SK-N-MC (cell line): ENCODE measurements around the gene CHN2.

Source experiments
- DNase-seq: peaks from one replicate; pipeline ENCODE4 v3.0.0-alpha.2; 2011; ENCODE audit warnings: low read depth, low spot score
- H3K27ac ChIP-seq: fragments of 200-600 bp; sonication (generic); 2 replicates; pipeline ENCODE4 v1.5.1; 2016; ENCODE audit warnings: mixed run types
- H3K36me3 ChIP-seq: fragments of 200-600 bp; sonication (generic); 2 replicates; pipeline ENCODE4 v1.6.1; 2017; ENCODE audit warnings: antibody characterized with exemption, low read length, mixed read lengths; ENCODE audit not compliant: insufficient read depth
- H3K4me3 ChIP-seq: fragments of 200-600 bp; sonication (generic); 2 replicates; pipeline ENCODE4 v1.5.1; 2016
- H3K9ac ChIP-seq: fragments of 200-600 bp; sonication (generic); 2 replicates; pipeline ENCODE4 v1.8.0; 2017; ENCODE audit warnings: mixed run types, mixed read lengths; ENCODE audit not compliant: insufficient read length
- H3K9me3 ChIP-seq: fragments of 200-600 bp; sonication (generic); 2 replicates; pipeline ENCODE4 v1.6.1; 2017; ENCODE audit warnings: low read depth, mild to moderate bottlenecking, antibody characterized with exemption, low read length, moderate library complexity, mixed read lengths
- EZH2 ChIP-seq: fragments of 200-600 bp; sonication (generic); IDR thresholded peaks from one replicate; pipeline ENCODE4 v1.6.1; 2017; ENCODE audit warnings: antibody characterized with exemption
- FOXP2 ChIP-seq: optimal IDR thresholded peaks from 2 replicates; pipeline ENCODE3; 2011; ENCODE audit warnings: mild to moderate bottlenecking, moderate library complexity; ENCODE audit not compliant: insufficient read depth; ENCODE audit errors: extremely low read length, control extremely low read depth
- POLR2AphosphoS5 ChIP-seq: IDR thresholded peaks from 2 replicates; pipeline ENCODE4 v1.6.1; 2012; ENCODE audit warnings: mild to moderate bottlenecking, low read depth, low read length, borderline replicate concordance

CHN2 gene

GRCh38 chr7:29426587-29426986 is 232.0 kb downstream of the CHN2 start:
- no peak overlapping the region for H3K27ac ChIP-seq
- H3K9me3 ChIP-seq, result no peaks in the 10 kb centered on the region
- H3K9ac ChIP-seq, result no peak overlapping the region
- TF ChIP-seq FOXP2 (no peak), POLR2AphosphoS5 (no peak), EZH2 (no peak)
- H3K4me3 ChIP-seq, result no peak overlapping the region
- DNase-seq, result no peak
- no peaks in the 10 kb centered on the region for H3K36me3 ChIP-seq

- Histone ChIP-seq H3K36me3 (no peaks in the 10 kb centered on the region), H3K9ac (no peak overlapping the region), H3K9me3 (no peaks in the 10 kb centered on the region), H3K4me3 (no peak overlapping the region), H3K27ac (no peak overlapping the region)
- DNase-seq, result no peak
- TF ChIP-seq EZH2 (no peak), POLR2AphosphoS5 (no peak)
Measured at GRCh38 chr7:29429401-29429800, 234.8 kb downstream of the CHN2 start.

GRCh38 chr7:29430279-29430949 is 235.8 kb downstream of the CHN2 start:
- no peaks in the 10 kb centered on the region for H3K36me3 ChIP-seq
- TF ChIP-seq EZH2 (no peak), POLR2AphosphoS5 (no peak), FOXP2 (no peak)
- H3K4me3 ChIP-seq, result no peak overlapping the region
- DNase-seq, result no peak
- no peak overlapping the region for H3K9ac ChIP-seq
- no peaks in the 10 kb centered on the region for H3K9me3 ChIP-seq
- H3K27ac ChIP-seq, result no peak overlapping the region

- no peak for DNase-seq
- Histone ChIP-seq H3K4me3 (no peak overlapping the region), H3K9ac (no peak overlapping the region), H3K9me3 (no peaks in the 10 kb centered on the region), H3K27ac (no peak overlapping the region), H3K36me3 (no peaks in the 10 kb centered on the region)
- TF ChIP-seq FOXP2, result no peak
- no peak for TF ChIP-seq POLR2AphosphoS5
- no peak for TF ChIP-seq EZH2
Measured at GRCh38 chr7:29431686-29432085, 237.1 kb downstream of the CHN2 start.

GRCh38 chr7:29432721-29433120 is 238.1 kb downstream of the CHN2 start:
- no peak overlapping the region for H3K27ac ChIP-seq
- DNase-seq, result no peak
- TF ChIP-seq EZH2 (no peak), FOXP2 (no peak)
- no peaks in the 10 kb centered on the region for H3K36me3 ChIP-seq
- H3K9me3 ChIP-seq, result no peaks in the 10 kb centered on the region
- no peak overlapping the region for H3K4me3 ChIP-seq
- H3K9ac ChIP-seq, result no peak overlapping the region

GRCh38 chr7:29434380-29434768 is 239.8 kb downstream of the CHN2 start:
- no peak overlapping the region for H3K27ac ChIP-seq
- no peak for TF ChIP-seq POLR2AphosphoS5
- TF ChIP-seq FOXP2, result no peak
- TF ChIP-seq EZH2, result no peak
- no peak overlapping the region for H3K4me3 ChIP-seq
- no peak for DNase-seq
- no peak overlapping the region for H3K9ac ChIP-seq
- 0 out of 2 replicates have a peak, but pooled peaks cover under 1% of the 10 kb centered on the region for H3K36me3 ChIP-seq
- no peaks in the 10 kb centered on the region for H3K9me3 ChIP-seq

- Histone ChIP-seq H3K9me3 (no peaks in the 10 kb centered on the region), H3K36me3 (0 out of 2 replicates have a peak, but pooled peaks cover 3% of the 10 kb centered on the region), H3K27ac (no peak overlapping the region), H3K4me3 (no peak overlapping the region), H3K9ac (no peak overlapping the region)
- TF ChIP-seq POLR2AphosphoS5, result no peak
- no peak for TF ChIP-seq FOXP2
- TF ChIP-seq EZH2, result no peak
- DNase-seq, result no peak
Measured at GRCh38 chr7:29435167-29435566, 240.6 kb downstream of the CHN2 start.

GRCh38 chr7:29435902-29436301 is 241.3 kb downstream of the CHN2 start:
- H3K27ac ChIP-seq, result no peak overlapping the region
- DNase-seq, result no peak
- 0 out of 2 replicates have a peak, but pooled peaks cover 3% of the 10 kb centered on the region for H3K36me3 ChIP-seq
- H3K4me3 ChIP-seq, result no peak overlapping the region
- TF ChIP-seq EZH2 (no peak), FOXP2 (no peak), POLR2AphosphoS5 (no peak)
- no peak overlapping the region for H3K9ac ChIP-seq
- H3K9me3 ChIP-seq, result no peaks in the 10 kb centered on the region

- no peak overlapping the region for H3K27ac ChIP-seq
- H3K4me3 ChIP-seq, result no peak overlapping the region
- no peaks in the 10 kb centered on the region for H3K9me3 ChIP-seq
- H3K9ac ChIP-seq, result no peak overlapping the region
- 0 out of 2 replicates have a peak, but pooled peaks cover 3% of the 10 kb centered on the region for H3K36me3 ChIP-seq
- no peak for DNase-seq
- no peak for TF ChIP-seq POLR2AphosphoS5
- TF ChIP-seq EZH2, result no peak
- TF ChIP-seq FOXP2, result no peak
Measured at GRCh38 chr7:29442146-29442545, 247.6 kb downstream of the CHN2 start.
